HUDEP-2 (cell line): ENCODE data around the gene MUC5B.
"Not testable (repeated sequence)": the region's sequence is repeated elsewhere in the genome, so short reads cannot be mapped to it uniquely, and the experiment has no call there.

Source experiments
- DNase-seq, 76 experiments: peaks; one replicate each; lab custom pipeline; 2025; ENCODE audit not compliant: unreplicated experiment in 76 of 76; lab: John Stamatoyannopoulos, UW

MUC5B gene

GRCh38 chr11:1260620-1261019, 37.8 kb downstream of the MUC5B start:
- DNase-seq, result no peak

- no peak for DNase-seq
Measured at GRCh38 chr11:1261241-1262071, 38.6 kb downstream of the MUC5B start.

GRCh38 chr11:1262172-1263006, 39.5 kb downstream of the MUC5B start:
- DNase-seq, result peak in 73 of 76 experiments; percentile 8 to 93 (median 80)

- DNase-seq, result no peak
Measured at GRCh38 chr11:1263010-1263409, 40.1 kb downstream of the MUC5B start.

GRCh38 chr11:1264444-1264843, 41.6 kb downstream of the MUC5B start:
- DNase-seq, result peak in 49 of 76 experiments; percentile 0 to 70 (median 28)

GRCh38 chr11:1265480-1265879, 42.6 kb downstream of the MUC5B start:
- not testable (repeated sequence) for DNase-seq

- not testable (repeated sequence) for DNase-seq
Measured at GRCh38 chr11:1266976-1267375, 44.1 kb downstream of the MUC5B start.

GRCh38 chr11:1267441-1268100, 44.7 kb downstream of the MUC5B start:
- DNase-seq, result no peak

GRCh38 chr11:1269957-1270356, 47.1 kb downstream of the MUC5B start:
- no peak for DNase-seq

- DNase-seq, result no peak
Measured at GRCh38 chr11:1270476-1270875, 47.6 kb downstream of the MUC5B start.

- DNase-seq, result no peak
Measured at GRCh38 chr11:1271002-1271401, 48.1 kb downstream of the MUC5B start.

GRCh38 chr11:1271406-1271805, 48.5 kb downstream of the MUC5B start:
- no peak for DNase-seq

- DNase-seq, result no peak
Measured at GRCh38 chr11:1271927-1272326, 49.1 kb downstream of the MUC5B start.

GRCh38 chr11:1272531-1272930, 49.7 kb downstream of the MUC5B start:
- no peak for DNase-seq

- DNase-seq, result no peak
Measured at GRCh38 chr11:1274501-1274900, 51.6 kb downstream of the MUC5B start.

- no peak for DNase-seq
Measured at GRCh38 chr11:1275021-1275420, 52.2 kb downstream of the MUC5B start.

GRCh38 chr11:1276041-1276790, 53.4 kb downstream of the MUC5B start:
- DNase-seq, result no peak

- DNase-seq, result no peak
Measured at GRCh38 chr11:1276866-1277615, 54.2 kb downstream of the MUC5B start.

GRCh38 chr11:1277936-1278512, 55.2 kb downstream of the MUC5B start:
- no peak for DNase-seq
